LNCaP clone FGC (cell line): ENCODE data around the gene FAM149A.

Source experiments
- DNase-seq: peaks from one replicate; pipeline ENCODE4 v3.0.0-alpha.2; 2011; ENCODE audit warnings: low read depth
- H3K4me3 ChIP-seq: 2 replicates; pipeline ENCODE4 v1.5.1; 2011; ENCODE audit warnings: mild to moderate bottlenecking, low read depth, low read length, control low read depth
- CTCF ChIP-seq: IDR thresholded peaks from 2 replicates; pipeline ENCODE4 v1.5.1; 2012; ENCODE audit warnings: mild to moderate bottlenecking; ENCODE audit not compliant: control insufficient read depth, insufficient read depth; ENCODE audit errors: extremely low read depth

FAM149A gene

GRCh38 chr4:186144198-186144945, 39.9 kb downstream of the FAM149A start:
- no peak for DNase-seq
- H3K4me3 ChIP-seq: peak overlapping the region; percentile 38
- TF ChIP-seq CTCF: no peak

- H3K4me3 ChIP-seq: peak overlapping the region; percentile 51
- DNase-seq: no peak
- TF ChIP-seq CTCF: no peak
Observed at GRCh38 chr4:186144946-186145569, 40.6 kb downstream of the FAM149A start.

GRCh38 chr4:186146458-186146857, 42.0 kb downstream of the FAM149A start:
- TF ChIP-seq CTCF: no peak
- no peak for DNase-seq
- no peak overlapping the region for H3K4me3 ChIP-seq

- H3K4me3 ChIP-seq: no peak overlapping the region
- no peak for TF ChIP-seq CTCF
- DNase-seq: no peak
Observed at GRCh38 chr4:186148336-186148975, 44.0 kb downstream of the FAM149A start.

GRCh38 chr4:186149872-186150271, 45.4 kb downstream of the FAM149A start:
- TF ChIP-seq CTCF: peak; percentile 46
- no peak for DNase-seq
- no peak overlapping the region for H3K4me3 ChIP-seq

GRCh38 chr4:186150926-186151325, 46.4 kb downstream of the FAM149A start:
- no peak for TF ChIP-seq CTCF
- DNase-seq: no peak
- H3K4me3 ChIP-seq: no peak overlapping the region
